Kidney (tissue), 14 donors: ENCODE measurements around the gene CHRM4. TPM values are rescaled to one million over a fixed set of nuclear protein-coding genes. Genes with fewer than 3 reads are reported as not detected.

Source experiments
- DNase-seq, 5 donors: peaks; one replicate each; pipeline ENCODE4 v3.0.0-alpha.2; 2013 to 2020
- FAIRE-seq: peaks from 2 replicates; lab custom pipeline; 2012; peaks lifted over from hg19 to GRCh38; lab: Jason Lieb, UNC
- H3K27ac ChIP-seq, 2 donors: one replicate each; pipeline ENCODE4 v1.7.0; 2013; ENCODE audit warnings: low read depth in 2 of 2, low read length in 2 of 2, inconsistent platforms in 1 of 2
- H3K27me3 ChIP-seq: one replicate; pipeline ENCODE4 v1.7.1; 2013; ENCODE audit warnings: low read length, inconsistent platforms; ENCODE audit not compliant: control insufficient read depth, insufficient read depth
- H3K36me3 ChIP-seq, 3 donors: one replicate each; pipeline versions ENCODE4 v1.7.0 to v1.7.1; 2013; ENCODE audit warnings: low read length in 3 of 3, control low read depth in 1 of 3, inconsistent platforms in 1 of 3; ENCODE audit not compliant: insufficient read depth in 3 of 3, control insufficient read depth in 2 of 3
- H3K4me1 ChIP-seq, 3 donors: one replicate each; pipeline versions ENCODE4 v1.7.0 to v1.7.1; 2013; ENCODE audit warnings: low read length in 3 of 3, inconsistent platforms in 1 of 3, low read depth in 1 of 3; ENCODE audit not compliant: control insufficient read depth in 2 of 3, insufficient read depth in 2 of 3
- H3K4me3 ChIP-seq, 3 donors: one replicate each; pipeline versions ENCODE4 v1.7.0 to v1.8.1; 2013; ENCODE audit warnings: low read length in 3 of 3, control low read depth in 1 of 3, inconsistent platforms in 1 of 3
- H3K9ac ChIP-seq, 3 donors: one replicate each; pipeline versions ENCODE4 v1.7.0 to v1.7.1; 2013; ENCODE audit warnings: low read length in 3 of 3, control low read depth in 1 of 3, inconsistent platforms in 1 of 3
- H3K9me3 ChIP-seq, 3 donors: one replicate each; pipeline versions ENCODE4 v1.7.0 to v1.7.1; 2013; ENCODE audit warnings: low read length in 3 of 3, control low read depth in 1 of 3, inconsistent platforms in 1 of 3; ENCODE audit not compliant: control insufficient read depth in 2 of 3, insufficient read depth in 1 of 3
- CTCF ChIP-seq: IDR thresholded peaks from 3 replicates; pipeline ENCODE4 v1.5.1; 2012; ENCODE audit warnings: mild to moderate bottlenecking, moderate library complexity, borderline replicate concordance; ENCODE audit not compliant: insufficient read depth; ENCODE audit errors: extremely low read depth
- intact Hi-C: fragments of 100-400 bp; cut with DNase I; formaldehyde crosslinking; loops from one replicate; pipeline ENCODE4 v1.11.1; 2022
- polyA plus RNA-seq: library from polyadenylated mRNA; stranded (reverse); fragments of 350-450 nt; fragmentation: Illumina TruSeq; extraction: RNeasy Lipid Tissue Mini Kit (QIAGEN cat#74804); gene quantifications from one replicate; pipeline ENCODE4 v1.2.3, GENCODE V29; 2014; ENCODE audit warnings: low read depth, low replicate concordance; ENCODE audit not compliant: insufficient read depth
- total RNA-seq: library from RNA; stranded (reverse); fragmentation: NEBNext Ultra II Directional; extraction: Animal tissue kit (Norgen Biotek cat#: 25700); gene quantifications from one replicate; pipeline ENCODE4 v1.2.1, GENCODE V29; 2021
- donor health status: control.
- donor health status: control.
- donor health status: control.
- donor health status: control.
- donor health status: control.
- donor health status: DM: yes; HTN: yes; CAD: no.
- donor health status: Normal renal cell carcinoma (clear cell type).

The CHRM4 gene
- total and polyA plus RNA-seq, 2 donors from 2014 or later, result 0.16 TPM; not detected in 1

- Histone ChIP-seq H3K27ac (no peak overlapping the region), H3K27me3 (no peaks in the 10 kb centered on the region), H3K4me3 (no peak overlapping the region), H3K4me1 (no peaks in the 10 kb centered on the region), H3K36me3 (peaks cover 0 to 14% (median 13%) of the 10 kb centered on the region in 3 donors), H3K9me3 (no peaks in the 10 kb centered on the region), H3K9ac (no peak overlapping the region)
- intact Hi-C loops, result no loop called here
- no peak for TF ChIP-seq CTCF
- no peak for DNase-seq
- FAIRE-seq, result no peak
These were observed 29.8 kb upstream of the CHRM4 start for GRCh38 chr11:46421257-46421880.

DNA sequence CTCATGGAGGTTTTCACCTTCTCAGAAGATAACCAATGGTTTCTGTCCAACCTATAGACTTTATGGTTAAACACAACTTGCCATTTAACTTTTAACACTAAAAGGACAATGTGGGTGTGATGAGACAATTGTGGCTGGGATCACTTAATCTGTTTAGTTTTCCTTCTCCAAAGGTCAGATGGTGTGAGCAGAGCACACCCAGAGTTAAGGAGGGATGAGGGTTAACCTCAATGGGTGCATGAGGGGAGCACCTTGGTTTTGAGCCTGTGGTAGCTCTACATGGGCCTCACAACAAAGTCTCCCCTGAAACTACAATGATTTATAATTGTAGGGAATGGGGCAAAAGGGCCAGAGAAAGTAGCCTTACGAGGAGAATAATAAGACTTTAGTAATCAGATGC lies 28.9 kb upstream of the CHRM4 start:
- no peak overlapping the region for H3K4me3 ChIP-seq

GRCh38 chr11:46418751-46419150 lies 27.2 kb upstream of the CHRM4 start:
- no peak for TF ChIP-seq CTCF
- H3K27me3 ChIP-seq, result no peaks in the 10 kb centered on the region
- DNase-seq, result peak in 2 of 5 donors; percentile 7 to 12
- intact Hi-C loops, result no loop called here
- peaks cover 2 to 37% (median 28%) of the 10 kb centered on the region in 3 donors for H3K36me3 ChIP-seq
- no peaks in the 10 kb centered on the region for H3K4me1 ChIP-seq
- H3K9ac ChIP-seq, result no peak overlapping the region
- no peak for FAIRE-seq
- H3K4me3 ChIP-seq, result no peak overlapping the region
- no peak overlapping the region for H3K27ac ChIP-seq
- no peaks in the 10 kb centered on the region for H3K9me3 ChIP-seq

More for the DNA sequence above, 28.9 kb upstream of the CHRM4 start:
- intact Hi-C loops, result no loop called here
- Histone ChIP-seq H3K9ac (no peak overlapping the region), H3K36me3 (peaks cover 2 to 21% (median 19%) of the 10 kb centered on the region in 3 donors), H3K9me3 (no peaks in the 10 kb centered on the region), H3K27ac (no peak overlapping the region), H3K4me1 (no peaks in the 10 kb centered on the region), H3K27me3 (no peaks in the 10 kb centered on the region)
- FAIRE-seq, result no peak
- no peak for DNase-seq
- TF ChIP-seq CTCF, result no peak
